Neural cell (in vitro differentiated cells): ENCODE results near the gene CTNNA1. TPM values are rescaled to one million over a fixed set of nuclear protein-coding genes. Genes with fewer than 3 reads are reported as not detected.

Experiments
- H2AFZ ChIP-seq: fragments of 200-600, 300-800 bp; sonication (generic), shearing (Covaris generic); 2 replicates; pipeline ENCODE4 v1.6.0; 2014; ENCODE audit warnings: low read depth, mild to moderate bottlenecking, antibody characterized with exemption, low read length, moderate library complexity
- H3F3A ChIP-seq: fragments of 200-600 bp; shearing (Covaris generic); 2 replicates; pipeline ENCODE4 v1.6.1; 2016; ENCODE audit warnings: mild to moderate bottlenecking, moderate library complexity, mixed read lengths, antibody characterized with exemption, low read length; ENCODE audit not compliant: insufficient read depth, poor library complexity, severe bottlenecking
- H3K27ac ChIP-seq: fragments of 200-600, 300-800 bp; sonication (generic), shearing (Covaris generic); 2 replicates; pipeline ENCODE4 v1.5.1; 2014; ENCODE audit warnings: mild to moderate bottlenecking, low read length, moderate library complexity
- H3K27me3 ChIP-seq: fragments of 300-800, 200-600 bp; sonication (generic), shearing (Covaris generic); 2 replicates; pipeline ENCODE4 v1.6.0; 2014; ENCODE audit warnings: mild to moderate bottlenecking, low read depth, low read length, moderate library complexity; ENCODE audit not compliant: insufficient read depth
- H3K36me3 ChIP-seq: fragments of 300-800, 200-600 bp; sonication (generic), shearing (Covaris generic); 2 replicates; pipeline ENCODE4 v1.5.1; 2014; ENCODE audit warnings: mild to moderate bottlenecking, antibody characterized with exemption, low read length, moderate library complexity; ENCODE audit not compliant: insufficient read depth
- H3K4me2 ChIP-seq: fragments of 300-800, 200-600 bp; sonication (generic), shearing (Covaris generic); 2 replicates; pipeline ENCODE4 v1.6.0; 2014; ENCODE audit warnings: mild to moderate bottlenecking, low read length
- H3K4me3 ChIP-seq: fragments of 300-800, 200-600 bp; sonication (generic), shearing (Covaris generic); 2 replicates; pipeline ENCODE4 v1.5.1; 2014; ENCODE audit warnings: mild to moderate bottlenecking, low read length, moderate library complexity
- H3K79me2 ChIP-seq: fragments of 200-600 bp; shearing (Covaris generic); replicated peaks from 2 replicates; pipeline ENCODE4 v1.6.0; 2014; ENCODE audit warnings: mild to moderate bottlenecking, low read length, moderate library complexity; ENCODE audit not compliant: insufficient read depth
- H3K9ac ChIP-seq: fragments of 300-800, 200-600 bp; sonication (generic), shearing (Covaris generic); 2 replicates; pipeline ENCODE4 v1.6.1; 2016; ENCODE audit warnings: mild to moderate bottlenecking, low read length, mixed read lengths
- H3K9me2 ChIP-seq: fragments of 200-600 bp; shearing (Covaris generic); 2 replicates; pipeline ENCODE4 v1.6.1; 2016; ENCODE audit warnings: mild to moderate bottlenecking, low read length, mixed read lengths; ENCODE audit not compliant: insufficient read depth
- H3K9me3 ChIP-seq: fragments of 200-600, 300-800 bp; sonication (generic), shearing (Covaris generic); 2 replicates; pipeline ENCODE4 v1.6.1; 2016; ENCODE audit warnings: mild to moderate bottlenecking, mixed run types, low read length, moderate library complexity, mixed read lengths
- H4K20me1 ChIP-seq: fragments of 200-600 bp; shearing (Covaris generic); 2 replicates; pipeline ENCODE4 v1.6.1; 2016; ENCODE audit warnings: mild to moderate bottlenecking, mixed run types; ENCODE audit not compliant: insufficient read depth
- EP300 ChIP-seq: fragments of 450-650 bp; conservative IDR thresholded peaks from 2 replicates; pipeline ENCODE4 v1.6.1; 2014; ENCODE audit warnings: antibody characterized with exemption, mild to moderate bottlenecking, moderate library complexity; ENCODE audit not compliant: poor library complexity, severe bottlenecking
- EZH2 ChIP-seq: fragments of 200-600, 300-800 bp; shearing (Covaris generic), sonication (generic); IDR thresholded peaks from 2 replicates; pipeline ENCODE4 v1.6.1; 2014; ENCODE audit warnings: antibody characterized with exemption, low read length, borderline replicate concordance, mild to moderate bottlenecking; ENCODE audit not compliant: insufficient read depth, poor library complexity, severe bottlenecking
- MXI1 ChIP-seq: fragments of 450-650 bp; conservative IDR thresholded peaks from 2 replicates; pipeline ENCODE4 v1.6.1; 2014; ENCODE audit warnings: antibody characterized with exemption, mild to moderate bottlenecking; ENCODE audit not compliant: poor library complexity, severe bottlenecking
- POLR2AphosphoS5 ChIP-seq: IDR thresholded peaks from 2 replicates; pipeline ENCODE4 v1.6.1; 2012
- RAD21 ChIP-seq: fragments of 450-650 bp; conservative IDR thresholded peaks from 2 replicates; pipeline ENCODE4 v1.6.1; 2014; ENCODE audit warnings: antibody characterized with exemption, mild to moderate bottlenecking, moderate library complexity
- SMC3 ChIP-seq: fragments of 450-650 bp; conservative IDR thresholded peaks from 2 replicates; pipeline ENCODE4 v1.6.1; 2014; ENCODE audit warnings: antibody characterized with exemption, mild to moderate bottlenecking, moderate library complexity; ENCODE audit not compliant: poor library complexity
- TAF1 ChIP-seq: IDR thresholded peaks from 2 replicates; pipeline ENCODE4 v1.6.1; 2012; ENCODE audit warnings: low read depth
- polyA plus RNA-seq: library from polyadenylated mRNA; depleted of rRNA; stranded (reverse); fragments of >200 nt; gene quantifications from 2 replicates; pipeline ENCODE4 v1.2.3, GENCODE V29; 2014
- TF ChIP-seq, protein P1 (sequence below): fragments of 450-650 bp; IDR thresholded peaks from 2 replicates; pipeline ENCODE4 v1.5.1; 2014; ENCODE audit warnings: antibody characterized with exemption, mild to moderate bottlenecking, moderate library complexity; ENCODE audit not compliant: poor library complexity, severe bottlenecking
- TF ChIP-seq, protein P2 (sequence below): IDR thresholded peaks from 2 replicates; pipeline ENCODE4 v1.6.1; 2012; ENCODE audit warnings: borderline replicate concordance

CTNNA1 gene
- polyA plus RNA-seq, 1 donor from 2014 or later = 87.9 TPM

DNA sequence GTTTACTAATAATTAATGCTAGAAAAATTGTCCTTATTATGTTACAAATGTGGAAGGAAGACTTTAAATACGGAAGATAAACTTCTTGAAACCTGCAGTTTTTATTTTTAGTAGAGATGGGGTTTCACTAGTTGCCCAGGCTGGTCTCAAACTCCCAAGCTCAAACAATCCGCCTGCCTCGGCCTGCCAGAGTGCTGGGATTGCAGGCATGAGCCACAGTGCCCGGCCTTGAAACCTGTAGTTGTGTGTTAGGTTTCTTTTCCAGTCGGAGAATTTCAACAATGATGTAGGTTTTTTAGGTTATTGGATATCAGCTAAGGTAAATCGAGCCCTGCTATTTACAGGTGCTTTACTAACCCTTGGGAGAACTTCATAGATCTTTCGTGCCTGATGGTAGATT lies 30.8 kb downstream of the CTNNA1 start:
- H3K9ac ChIP-seq = no peak overlapping the region
- no peaks in the 10 kb centered on the region for H4K20me1 ChIP-seq
- H3K27ac ChIP-seq = no peak overlapping the region
- H3K4me3 ChIP-seq = no peak overlapping the region
- H3K9me3 ChIP-seq = no peaks in the 10 kb centered on the region
- no peaks in the 10 kb centered on the region for H3K27me3 ChIP-seq
- H2AFZ ChIP-seq = no peak overlapping the region
- no peaks in the 10 kb centered on the region for H3F3A ChIP-seq
- no peak overlapping the region for H3K4me2 ChIP-seq
- H3K79me2 ChIP-seq = peaks cover 22% of the 10 kb centered on the region
- no peaks in the 10 kb centered on the region for H3K36me3 ChIP-seq
- TF ChIP-seq, protein P1, sequence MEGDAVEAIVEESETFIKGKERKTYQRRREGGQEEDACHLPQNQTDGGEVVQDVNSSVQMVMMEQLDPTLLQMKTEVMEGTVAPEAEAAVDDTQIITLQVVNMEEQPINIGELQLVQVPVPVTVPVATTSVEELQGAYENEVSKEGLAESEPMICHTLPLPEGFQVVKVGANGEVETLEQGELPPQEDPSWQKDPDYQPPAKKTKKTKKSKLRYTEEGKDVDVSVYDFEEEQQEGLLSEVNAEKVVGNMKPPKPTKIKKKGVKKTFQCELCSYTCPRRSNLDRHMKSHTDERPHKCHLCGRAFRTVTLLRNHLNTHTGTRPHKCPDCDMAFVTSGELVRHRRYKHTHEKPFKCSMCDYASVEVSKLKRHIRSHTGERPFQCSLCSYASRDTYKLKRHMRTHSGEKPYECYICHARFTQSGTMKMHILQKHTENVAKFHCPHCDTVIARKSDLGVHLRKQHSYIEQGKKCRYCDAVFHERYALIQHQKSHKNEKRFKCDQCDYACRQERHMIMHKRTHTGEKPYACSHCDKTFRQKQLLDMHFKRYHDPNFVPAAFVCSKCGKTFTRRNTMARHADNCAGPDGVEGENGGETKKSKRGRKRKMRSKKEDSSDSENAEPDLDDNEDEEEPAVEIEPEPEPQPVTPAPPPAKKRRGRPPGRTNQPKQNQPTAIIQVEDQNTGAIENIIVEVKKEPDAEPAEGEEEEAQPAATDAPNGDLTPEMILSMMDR = no peak
- no peak for TF ChIP-seq SMC3
- no peak for TF ChIP-seq RAD21
- TF ChIP-seq MXI1 = no peak
- TF ChIP-seq POLR2AphosphoS5 = no peak
- no peak for TF ChIP-seq TAF1
- TF ChIP-seq EZH2 = no peak
- no peak for TF ChIP-seq EP300
- TF ChIP-seq, protein P2, sequence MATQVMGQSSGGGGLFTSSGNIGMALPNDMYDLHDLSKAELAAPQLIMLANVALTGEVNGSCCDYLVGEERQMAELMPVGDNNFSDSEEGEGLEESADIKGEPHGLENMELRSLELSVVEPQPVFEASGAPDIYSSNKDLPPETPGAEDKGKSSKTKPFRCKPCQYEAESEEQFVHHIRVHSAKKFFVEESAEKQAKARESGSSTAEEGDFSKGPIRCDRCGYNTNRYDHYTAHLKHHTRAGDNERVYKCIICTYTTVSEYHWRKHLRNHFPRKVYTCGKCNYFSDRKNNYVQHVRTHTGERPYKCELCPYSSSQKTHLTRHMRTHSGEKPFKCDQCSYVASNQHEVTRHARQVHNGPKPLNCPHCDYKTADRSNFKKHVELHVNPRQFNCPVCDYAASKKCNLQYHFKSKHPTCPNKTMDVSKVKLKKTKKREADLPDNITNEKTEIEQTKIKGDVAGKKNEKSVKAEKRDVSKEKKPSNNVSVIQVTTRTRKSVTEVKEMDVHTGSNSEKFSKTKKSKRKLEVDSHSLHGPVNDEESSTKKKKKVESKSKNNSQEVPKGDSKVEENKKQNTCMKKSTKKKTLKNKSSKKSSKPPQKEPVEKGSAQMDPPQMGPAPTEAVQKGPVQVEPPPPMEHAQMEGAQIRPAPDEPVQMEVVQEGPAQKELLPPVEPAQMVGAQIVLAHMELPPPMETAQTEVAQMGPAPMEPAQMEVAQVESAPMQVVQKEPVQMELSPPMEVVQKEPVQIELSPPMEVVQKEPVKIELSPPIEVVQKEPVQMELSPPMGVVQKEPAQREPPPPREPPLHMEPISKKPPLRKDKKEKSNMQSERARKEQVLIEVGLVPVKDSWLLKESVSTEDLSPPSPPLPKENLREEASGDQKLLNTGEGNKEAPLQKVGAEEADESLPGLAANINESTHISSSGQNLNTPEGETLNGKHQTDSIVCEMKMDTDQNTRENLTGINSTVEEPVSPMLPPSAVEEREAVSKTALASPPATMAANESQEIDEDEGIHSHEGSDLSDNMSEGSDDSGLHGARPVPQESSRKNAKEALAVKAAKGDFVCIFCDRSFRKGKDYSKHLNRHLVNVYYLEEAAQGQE = no peak
- H3K9me2 ChIP-seq = no peaks in the 10 kb centered on the region

DNA sequence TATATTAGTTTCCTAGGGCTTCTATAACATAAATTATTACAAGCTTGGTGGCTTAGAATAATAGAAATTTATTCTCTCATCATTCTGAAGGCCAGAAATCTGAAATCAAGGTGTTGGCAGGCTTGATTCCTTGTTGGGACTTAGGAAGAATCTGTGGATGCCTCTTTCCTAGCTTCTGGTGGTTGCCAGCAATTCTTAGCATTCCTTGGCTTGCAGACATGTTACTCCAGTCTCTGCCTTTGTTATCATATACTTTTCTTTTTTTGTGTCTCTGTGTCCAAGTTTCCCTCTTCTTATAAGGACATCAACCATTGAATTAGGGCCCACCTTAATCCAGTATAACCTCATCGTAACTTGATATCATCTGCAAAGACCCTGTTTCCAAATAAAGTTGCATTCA lies 31.4 kb downstream of the CTNNA1 start:
- Histone ChIP-seq H3K9me2 (no peaks in the 10 kb centered on the region), H3K27ac (no peak overlapping the region), H4K20me1 (no peaks in the 10 kb centered on the region), H3K9ac (no peak overlapping the region), H3K27me3 (no peaks in the 10 kb centered on the region), H3K9me3 (no peaks in the 10 kb centered on the region), H2AFZ (no peak overlapping the region), H3K4me2 (no peak overlapping the region), H3K36me3 (no peaks in the 10 kb centered on the region), H3K79me2 (peaks cover 16% of the 10 kb centered on the region), H3F3A (no peaks in the 10 kb centered on the region), H3K4me3 (no peak overlapping the region)
- TF ChIP-seq EZH2 (no peak), MXI1 (no peak), RAD21 (no peak), SMC3 (no peak), POLR2AphosphoS5 (no peak), EP300 (no peak), TAF1 (no peak)
- TF ChIP-seq, protein P1 = no peak
- TF ChIP-seq, protein P2 = no peak
